Measurements from ENCODE around the gene NPEPL1. TPM values are rescaled to one million over a fixed set of nuclear protein-coding genes. Genes with fewer than 3 reads are reported as not detected.
A peak's percentile ranks its signal among the peaks of the same experiment; 100 is the strongest.
"Not testable (repeated sequence)": the region's sequence is repeated elsewhere in the genome, so short reads cannot be mapped to it uniquely, and the experiment has no call there.

The NPEPL1 gene, protein sequence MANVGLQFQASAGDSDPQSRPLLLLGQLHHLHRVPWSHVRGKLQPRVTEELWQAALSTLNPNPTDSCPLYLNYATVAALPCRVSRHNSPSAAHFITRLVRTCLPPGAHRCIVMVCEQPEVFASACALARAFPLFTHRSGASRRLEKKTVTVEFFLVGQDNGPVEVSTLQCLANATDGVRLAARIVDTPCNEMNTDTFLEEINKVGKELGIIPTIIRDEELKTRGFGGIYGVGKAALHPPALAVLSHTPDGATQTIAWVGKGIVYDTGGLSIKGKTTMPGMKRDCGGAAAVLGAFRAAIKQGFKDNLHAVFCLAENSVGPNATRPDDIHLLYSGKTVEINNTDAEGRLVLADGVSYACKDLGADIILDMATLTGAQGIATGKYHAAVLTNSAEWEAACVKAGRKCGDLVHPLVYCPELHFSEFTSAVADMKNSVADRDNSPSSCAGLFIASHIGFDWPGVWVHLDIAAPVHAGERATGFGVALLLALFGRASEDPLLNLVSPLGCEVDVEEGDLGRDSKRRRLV
- 10 to 100 TPM; 26.8 to 35.7 (median 30.8) TPM for total RNA-seq

DNA sequence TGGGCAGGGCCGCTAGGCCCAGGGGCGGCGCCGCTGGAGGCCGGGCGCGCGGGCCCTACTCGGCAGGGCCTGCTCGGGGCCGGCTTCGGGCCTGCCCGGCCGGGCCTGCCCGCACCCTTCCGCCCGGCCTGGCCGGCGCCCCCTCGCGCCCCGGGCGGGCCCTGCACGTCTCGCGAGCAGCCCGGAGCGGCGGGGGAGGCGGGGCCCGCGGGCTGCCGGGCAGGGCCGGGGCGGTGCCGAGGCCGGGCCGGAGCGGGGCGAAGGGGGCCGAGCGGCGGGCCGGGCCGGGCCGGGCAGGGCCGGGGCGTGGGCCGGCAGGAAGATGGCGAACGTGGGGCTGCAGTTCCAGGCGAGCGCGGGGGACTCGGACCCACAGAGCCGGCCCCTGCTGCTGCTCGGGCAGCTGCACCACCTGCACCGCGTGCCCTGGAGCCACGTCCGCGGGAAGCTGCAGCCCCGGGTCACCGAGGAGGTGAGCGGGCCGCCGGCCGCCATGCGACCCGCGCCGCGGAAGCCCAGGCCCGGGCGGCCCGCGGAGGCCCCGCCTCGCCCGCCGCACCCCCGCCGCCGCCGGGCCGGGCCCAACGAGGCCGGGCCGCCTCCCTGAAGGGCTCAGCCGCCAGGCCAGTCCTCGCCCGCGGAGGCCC, at the start of gene NPEPL1:
NPEPL1 (plus strand) TSS at position 222 of the 647 bp plus-strand sequence; CDS start at position 323, 101 bp downstream.
- peak within 1 kb of the TSS; percentile 84 to 95 for H3K27ac ChIP-seq
- H3K27me3 ChIP-seq = no peaks in the 10 kb centered on the region
- no peaks in the 10 kb centered on the region for H3K36me3 ChIP-seq
- H3K9me3 ChIP-seq = no peaks in the 10 kb centered on the region
- intact Hi-C loops (cut with DNase I; ENCODE audit: low total_unique reads) = no loop called here
- H3K4me1 ChIP-seq = peaks cover 5 to 23% of the 10 kb centered on the region in 2 donors
- no peak for DNase-seq (ENCODE audit: low spot score in 2 of 2)
- TF ChIP-seq, protein P1, sequence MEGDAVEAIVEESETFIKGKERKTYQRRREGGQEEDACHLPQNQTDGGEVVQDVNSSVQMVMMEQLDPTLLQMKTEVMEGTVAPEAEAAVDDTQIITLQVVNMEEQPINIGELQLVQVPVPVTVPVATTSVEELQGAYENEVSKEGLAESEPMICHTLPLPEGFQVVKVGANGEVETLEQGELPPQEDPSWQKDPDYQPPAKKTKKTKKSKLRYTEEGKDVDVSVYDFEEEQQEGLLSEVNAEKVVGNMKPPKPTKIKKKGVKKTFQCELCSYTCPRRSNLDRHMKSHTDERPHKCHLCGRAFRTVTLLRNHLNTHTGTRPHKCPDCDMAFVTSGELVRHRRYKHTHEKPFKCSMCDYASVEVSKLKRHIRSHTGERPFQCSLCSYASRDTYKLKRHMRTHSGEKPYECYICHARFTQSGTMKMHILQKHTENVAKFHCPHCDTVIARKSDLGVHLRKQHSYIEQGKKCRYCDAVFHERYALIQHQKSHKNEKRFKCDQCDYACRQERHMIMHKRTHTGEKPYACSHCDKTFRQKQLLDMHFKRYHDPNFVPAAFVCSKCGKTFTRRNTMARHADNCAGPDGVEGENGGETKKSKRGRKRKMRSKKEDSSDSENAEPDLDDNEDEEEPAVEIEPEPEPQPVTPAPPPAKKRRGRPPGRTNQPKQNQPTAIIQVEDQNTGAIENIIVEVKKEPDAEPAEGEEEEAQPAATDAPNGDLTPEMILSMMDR (IDR thresholded peaks at IDR 0.05) = peak in 1 of 3 donors; percentile 46
- TF ChIP-seq POLR2A (IDR thresholded peaks at IDR 0.05) = no peak
- H3K4me3 ChIP-seq = peak within 1 kb of the TSS; percentile 49 to 89 (median 54)

DNA sequence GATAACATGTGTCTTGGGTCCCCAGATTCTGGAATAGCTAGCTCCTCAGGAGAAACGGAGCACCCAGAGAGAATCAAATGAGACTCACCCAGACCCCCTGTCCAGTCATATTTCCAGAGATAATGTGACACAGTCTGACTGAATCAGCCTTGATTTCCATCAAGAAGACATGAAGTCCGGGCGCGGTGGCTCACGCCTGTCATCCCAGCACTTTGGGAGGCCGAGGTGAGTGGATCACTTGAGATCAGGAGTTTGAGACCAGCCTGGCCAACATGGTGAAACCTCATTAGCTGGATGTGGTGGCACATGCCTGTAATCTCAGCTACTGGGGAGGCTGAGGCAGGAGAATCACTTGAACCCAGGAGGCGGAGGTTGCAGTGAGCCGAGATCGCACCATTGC, 49.7 kb upstream of the NPEPL1 start:
- H3K27me3 ChIP-seq; DNase-seq (ENCODE audit: low spot score in 2 of 2); H3K4me3 ChIP-seq; H3K4me1 ChIP-seq; H3K36me3 ChIP-seq; intact Hi-C loops (cut with DNase I; ENCODE audit: low total_unique reads); H3K27ac ChIP-seq; H3K9me3 ChIP-seq: not testable (repeated sequence)

DNA sequence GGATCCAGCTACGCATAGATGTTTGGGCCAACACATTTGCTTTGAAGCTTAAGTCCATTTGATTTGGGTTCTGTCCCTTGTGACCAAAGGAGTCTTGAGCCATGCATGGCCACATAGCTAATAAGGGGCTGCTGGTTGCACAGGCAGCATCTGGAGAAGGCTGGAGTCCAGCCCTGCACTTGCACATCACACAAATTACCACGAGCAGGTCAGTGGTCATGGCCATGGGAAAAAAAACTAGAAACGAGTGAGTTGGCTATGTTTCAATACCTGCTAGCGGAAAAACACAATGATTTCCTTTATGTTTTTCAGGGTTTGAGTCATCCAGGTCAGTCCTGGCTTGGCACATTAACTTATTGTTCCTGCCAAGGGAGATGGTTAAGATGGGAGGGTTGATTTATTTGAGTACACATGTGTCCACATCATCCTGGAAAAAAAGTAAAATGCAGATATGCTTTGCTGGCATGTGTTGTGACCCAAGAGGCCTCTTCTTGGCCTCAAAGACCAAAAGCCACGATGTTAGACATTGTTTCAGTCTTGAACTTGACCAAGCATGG, 47.1 kb upstream of the NPEPL1 start:
- peak in 1 of 3 donors; percentile 46 for TF ChIP-seq POLR2AphosphoS5 (IDR thresholded peaks at IDR 0.05)
- no peak for TF ChIP-seq POLR2A (IDR thresholded peaks at IDR 0.05)
- intact Hi-C loops (cut with DNase I; ENCODE audit: low total_unique reads) = no loop called here
- Histone ChIP-seq H3K9me3 (no peaks in the 10 kb centered on the region), H3K36me3 (no peaks in the 10 kb centered on the region), H3K4me3 (no peak overlapping the region), H3K27me3 (no peaks in the 10 kb centered on the region), H3K27ac (peak overlapping the region; percentile 74 to 76), H3K4me1 (peaks cover 0 to 7% of the 10 kb centered on the region in 2 donors)
- DNase-seq (ENCODE audit: low spot score in 2 of 2) = peak in 1 of 2 donors; percentile 76

DNA sequence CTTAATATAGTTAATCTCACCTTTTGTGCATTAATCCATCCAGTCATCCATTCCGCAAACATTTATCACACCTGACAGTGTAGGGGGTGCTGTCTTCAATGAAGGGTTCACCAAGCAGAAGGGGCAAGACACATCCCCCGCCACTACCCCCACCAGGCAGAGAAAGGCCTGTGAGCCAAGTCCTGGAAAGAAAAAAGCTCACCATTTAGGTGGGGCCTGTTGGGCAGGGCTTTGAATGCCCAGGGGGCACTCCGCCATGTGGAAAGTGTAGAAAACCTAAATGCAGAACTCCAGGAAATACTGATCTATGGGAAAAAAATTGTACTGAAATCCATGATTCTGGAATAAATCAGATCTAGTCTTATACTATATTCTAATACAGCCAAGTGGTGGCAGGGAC, 46.3 kb upstream of the NPEPL1 start:
- Histone ChIP-seq H3K36me3 (no peaks in the 10 kb centered on the region), H3K27ac (peak overlapping the region; percentile 74 to 76), H3K9me3 (no peaks in the 10 kb centered on the region), H3K4me1 (peaks cover 0 to 7% of the 10 kb centered on the region in 2 donors), H3K27me3 (no peaks in the 10 kb centered on the region), H3K4me3 (no peak overlapping the region)
- peak in 1 of 2 donors; percentile 16 for DNase-seq (ENCODE audit: low spot score in 2 of 2)
- TF ChIP-seq POLR2A (IDR thresholded peaks at IDR 0.05) = no peak
- no peak for TF ChIP-seq POLR2AphosphoS5 (IDR thresholded peaks at IDR 0.05)
- TF ChIP-seq, protein P1 (IDR thresholded peaks at IDR 0.05) = no peak
- intact Hi-C loops (cut with DNase I; ENCODE audit: low total_unique reads) = no loop called here

DNA sequence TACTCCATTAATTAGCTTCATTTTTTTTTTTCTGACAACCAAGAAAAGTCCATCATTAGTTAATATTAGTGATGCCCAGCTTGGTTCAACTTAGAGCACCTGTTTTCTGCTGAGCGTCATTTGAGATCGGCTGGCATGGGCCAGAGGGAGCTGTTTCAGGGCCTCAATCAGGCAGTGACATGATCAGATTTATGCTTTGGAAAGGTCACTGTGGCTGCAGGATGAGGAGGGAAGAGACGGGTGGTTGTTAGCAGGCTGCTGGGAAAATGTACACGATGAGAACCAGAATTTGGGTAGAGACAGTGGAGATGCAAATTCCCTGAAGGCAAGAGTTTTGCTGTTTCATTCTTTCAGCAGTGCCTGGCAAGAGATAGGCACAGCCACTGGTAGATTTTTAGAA, 45.9 kb upstream of the NPEPL1 start:
- Histone ChIP-seq H3K27ac (peak overlapping the region in 1 of 2 donors; percentile 77), H3K4me3 (no peak overlapping the region), H3K36me3 (no peaks in the 10 kb centered on the region), H3K9me3 (no peaks in the 10 kb centered on the region), H3K27me3 (no peaks in the 10 kb centered on the region), H3K4me1 (peaks cover 0 to 7% of the 10 kb centered on the region in 2 donors)
- peak in 1 of 2 donors; percentile 6 for DNase-seq (ENCODE audit: low spot score in 2 of 2)
- no peak for TF ChIP-seq POLR2A (IDR thresholded peaks at IDR 0.05)
- TF ChIP-seq, protein P1 (IDR thresholded peaks at IDR 0.05) = no peak
- TF ChIP-seq POLR2AphosphoS5 (IDR thresholded peaks at IDR 0.05) = no peak
- intact Hi-C loops (cut with DNase I; ENCODE audit: low total_unique reads) = no loop called here

All from breast epithelium (tissue), 4 donors.